Erythroblast (primary cell): ENCODE data around the gene SLC6A17.

Experiments used
- GATA1 ChIP-seq: IDR thresholded peaks from 2 replicates; pipeline ENCODE4 v1.6.1; 2011; ENCODE audit warnings: low read depth, mild to moderate bottlenecking, control low read depth, low read length, moderate library complexity
- POLR2A ChIP-seq: IDR thresholded peaks from 2 replicates; pipeline ENCODE4 v1.6.1; 2011; ENCODE audit warnings: mild to moderate bottlenecking, low read length

- TF ChIP-seq POLR2A (no peak), GATA1 (no peak)
Observed at GRCh38 chr1:110214454-110215404, 64.4 kb downstream of the SLC6A17 start.
